Right lobe of liver (tissue), 4 donors: ENCODE measurements around the gene DRC1.

Experiments used
- CTCF ChIP-seq, 4 donors: fragments of 200-600 bp in 3 of 4; fragments of 450-650 bp in 1 of 4; IDR thresholded peaks; one replicate each; pipeline versions ENCODE4 v1.5.1 to v1.8.0; 2016 to 2022; ENCODE audit warnings: antibody characterized with exemption in 4 of 4, mild to moderate bottlenecking in 2 of 4
- POLR2A ChIP-seq: fragments of 450-650 bp; IDR thresholded peaks from one replicate; pipeline ENCODE4 v1.6.1; 2017; ENCODE audit warnings: antibody characterized with exemption, mild to moderate bottlenecking
- donor health status: DM: no; HTN: no; CAD: no.
- donor health status: DM: no; HTN: no; CAD: no.
- donor health status: DM: no; HTN: yes; CAD: no.

GRCh38 chr2:26494891-26495290 is 93.2 kb downstream of the DRC1 start:
- TF ChIP-seq CTCF (IDR thresholded peaks at IDR 0.05) (no peak), POLR2A (no peak)
